ENCODE measurements around the gene OTOP2. TPM values are rescaled to one million over a fixed set of nuclear protein-coding genes. Genes with fewer than 3 reads are reported as not detected.

OTOP2 gene
- total RNA-seq, 2 donors from 2014 or later, result not detected

DNA sequence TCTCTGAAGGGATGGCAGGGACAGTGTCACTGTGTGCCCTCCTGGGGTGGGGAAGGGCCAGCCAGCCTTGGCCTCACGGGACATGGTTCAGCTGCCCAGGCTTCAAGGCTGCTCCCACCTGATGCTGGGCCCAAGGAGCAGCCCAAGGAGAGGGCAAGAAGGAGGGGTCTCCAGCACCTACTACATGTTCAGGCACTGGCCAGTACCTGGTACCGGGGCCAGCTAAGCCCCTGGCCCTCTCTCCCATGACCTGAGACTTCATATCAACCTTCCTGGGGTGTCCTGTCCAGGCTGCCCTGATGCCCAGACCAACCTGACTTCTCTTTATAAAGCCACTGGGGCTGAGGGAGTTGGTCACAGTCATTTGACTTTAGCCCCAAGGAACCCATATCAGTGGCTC, 2.3 kb upstream of the OTOP2 start:
- no peak for ATAC-seq

GRCh38 chr17:74922172-74922571, 1.9 kb upstream of the OTOP2 start:
- intact Hi-C loops (cut with DNase I), result no loop called here

More for the DNA sequence above, 2.3 kb upstream of the OTOP2 start:
- intact Hi-C loops (cut with DNase I), result no loop called here
- no peak for DNase-seq

GRCh38 chr17:74922694-74923537, 1.2 kb upstream of the OTOP2 start, which contains the start of gene USH1G:
Gene USH1G, minus strand, starts transcription at chr17:74923255. Its CDS starts 182 bp downstream, at chr17:74923073.
- ATAC-seq (peak; percentile 4 to 19), DNase-seq (no peak)
- intact Hi-C loops (cut with DNase I), result loop anchor here in 1 of 2 donors (1.0 kb wide), 1 partner anchor 35 kb away; no protein-coding TSS in a partner anchor

More at GRCh38 chr17:74922172-74922571, 1.9 kb upstream of the OTOP2 start:
- DNase-seq, result no peak
- no peak for ATAC-seq

GRCh38 chr17:74923538-74924249, 379 bp upstream of the OTOP2 start:
- ATAC-seq (peak; percentile 41 to 70), DNase-seq (peak; percentile 82)
- intact Hi-C loops (cut with DNase I), result loop anchor here in 1 of 2 donors (1.0 kb wide), 1 partner anchor 35 kb away; no protein-coding TSS in a partner anchor

- no peak for DNase-seq
- ATAC-seq, result no peak
- intact Hi-C loops (cut with DNase I), result no loop called here
Measured at GRCh38 chr17:74925242-74925641, 1.2 kb downstream of the OTOP2 start.

- intact Hi-C loops (cut with DNase I), result no loop called here
- DNase-seq (no peak), ATAC-seq (no peak)
Measured at GRCh38 chr17:74928786-74929185, 4.7 kb downstream of the OTOP2 start.

- intact Hi-C loops (cut with DNase I), result no loop called here
- ATAC-seq, result no peak
- DNase-seq, result no peak
Measured at GRCh38 chr17:74930535-74931036, 6.5 kb downstream of the OTOP2 start.

- ATAC-seq (no peak), DNase-seq (no peak)
- intact Hi-C loops (cut with DNase I), result no loop called here
Measured at GRCh38 chr17:74935048-74935447, 11.0 kb downstream of the OTOP2 start.

DNA sequence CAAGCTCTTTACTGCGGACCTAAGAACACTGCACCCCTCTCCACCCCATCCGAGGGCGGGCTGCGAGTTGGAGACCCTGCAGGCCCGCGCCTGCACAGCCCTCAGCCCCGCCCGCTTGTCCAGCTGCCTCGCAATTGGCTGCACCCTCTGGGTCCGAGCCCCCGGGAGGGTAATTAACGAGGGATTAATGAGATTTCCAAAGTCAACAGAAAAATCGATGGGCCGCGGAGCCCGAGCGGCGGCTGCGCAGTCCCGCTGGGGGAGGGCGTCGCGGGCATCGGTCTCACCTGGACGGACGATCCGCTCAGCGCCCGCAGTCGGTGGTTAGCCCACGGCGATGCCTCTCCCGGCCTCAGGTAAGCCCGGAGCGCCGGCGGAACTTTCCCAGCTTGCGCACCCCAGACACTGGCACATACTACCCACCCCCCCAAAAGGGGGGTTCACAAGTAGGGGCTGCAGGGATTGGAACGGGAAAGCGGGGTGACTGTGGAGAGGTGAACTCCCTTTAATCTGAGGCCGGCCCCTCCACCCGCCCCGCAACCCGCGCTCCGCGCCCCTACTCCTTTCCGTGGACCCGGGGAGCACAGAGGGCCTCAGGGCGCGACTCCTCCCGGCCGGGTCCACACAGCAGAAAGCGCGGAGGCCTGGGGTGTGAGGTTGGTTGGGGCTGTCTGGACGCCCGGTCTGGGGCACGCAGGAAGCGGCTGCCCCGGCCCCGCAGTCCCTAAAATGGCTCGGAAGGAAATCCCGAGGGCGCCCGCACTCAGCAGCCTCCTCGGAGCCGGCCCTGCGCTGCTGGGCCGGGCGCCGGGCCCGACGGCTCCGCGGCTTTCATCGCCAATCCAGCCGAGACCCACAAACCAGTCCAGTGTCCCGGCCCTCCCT, 11.8 kb downstream of the OTOP2 start, which contains the start of gene OTOP3:
OTOP3 (plus strand) TSS at position 314 of the 885 bp plus-strand sequence; CDS start at position 338, 24 bp downstream.
- intact Hi-C loops (cut with DNase I), result no loop called here
- no peak for DNase-seq
- no peak for ATAC-seq

DNA sequence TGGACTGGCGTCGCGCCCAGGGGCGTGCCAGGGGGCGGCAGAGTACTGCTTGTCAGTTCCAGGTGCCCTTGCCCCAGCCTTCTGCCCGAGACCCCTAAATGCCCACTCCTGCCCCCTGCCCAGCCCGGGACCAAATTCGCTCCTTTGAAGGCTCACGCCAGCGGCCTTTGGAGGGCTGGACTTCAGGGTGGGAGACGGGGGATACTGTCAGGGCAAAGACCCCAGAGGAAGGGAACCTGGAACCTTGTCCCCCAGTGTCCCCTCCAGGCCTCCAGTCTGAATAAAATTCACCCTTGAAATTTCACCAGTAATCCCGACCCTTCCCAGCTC, 12.4 kb downstream of the OTOP2 start:
- intact Hi-C loops (cut with DNase I), result no loop called here
- ATAC-seq, result no peak
- no peak for DNase-seq

DNA sequence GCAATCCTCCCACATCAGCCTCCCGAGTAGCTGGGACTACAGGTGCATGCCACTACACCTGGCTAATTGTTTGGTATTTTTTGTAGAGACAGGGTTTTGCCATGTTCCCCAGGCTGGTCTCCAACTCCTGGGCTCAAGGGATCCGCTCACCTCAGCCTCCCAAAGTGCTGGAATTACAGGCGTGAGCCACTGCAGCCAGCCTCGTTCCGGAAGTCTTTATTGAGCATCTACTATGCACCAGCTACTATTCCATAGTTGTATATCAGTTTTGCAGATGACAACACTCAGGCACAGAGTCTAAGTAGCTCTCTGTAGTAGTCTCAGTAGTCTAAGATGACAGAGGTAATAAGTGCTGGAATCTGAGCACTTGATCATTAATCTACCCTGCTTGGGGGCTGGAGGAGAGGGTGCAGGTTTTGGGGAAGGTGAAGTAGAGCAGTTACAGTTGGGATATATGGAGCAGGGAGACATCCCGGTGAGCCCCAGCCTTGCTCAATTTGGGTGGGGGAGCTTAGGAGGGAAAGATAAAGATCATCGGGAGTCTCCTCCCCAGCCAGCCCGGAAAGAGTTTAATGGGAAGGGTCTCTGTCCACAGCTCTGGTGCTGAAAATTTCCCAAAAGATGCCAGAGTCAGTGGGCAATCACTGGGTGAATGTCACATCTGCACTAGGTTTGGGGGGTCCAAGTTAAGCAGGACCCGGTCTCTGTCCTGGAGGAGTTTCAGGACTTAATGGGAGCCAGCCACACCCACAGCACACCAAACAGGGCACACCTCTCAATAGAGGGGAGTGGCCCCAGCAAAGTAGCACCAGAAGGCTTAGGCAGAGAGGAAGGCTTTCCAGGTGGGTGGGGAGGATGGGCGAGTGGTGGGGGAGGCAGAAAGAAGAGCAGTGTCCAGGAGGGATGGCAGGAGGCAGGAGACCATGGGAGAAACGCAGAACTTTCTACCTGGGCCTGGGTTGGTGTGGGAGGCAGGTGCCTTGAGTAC, 13.3 kb downstream of the OTOP2 start:
- DNase-seq (no peak), ATAC-seq (no peak)
- intact Hi-C loops (cut with DNase I), result no loop called here

DNA sequence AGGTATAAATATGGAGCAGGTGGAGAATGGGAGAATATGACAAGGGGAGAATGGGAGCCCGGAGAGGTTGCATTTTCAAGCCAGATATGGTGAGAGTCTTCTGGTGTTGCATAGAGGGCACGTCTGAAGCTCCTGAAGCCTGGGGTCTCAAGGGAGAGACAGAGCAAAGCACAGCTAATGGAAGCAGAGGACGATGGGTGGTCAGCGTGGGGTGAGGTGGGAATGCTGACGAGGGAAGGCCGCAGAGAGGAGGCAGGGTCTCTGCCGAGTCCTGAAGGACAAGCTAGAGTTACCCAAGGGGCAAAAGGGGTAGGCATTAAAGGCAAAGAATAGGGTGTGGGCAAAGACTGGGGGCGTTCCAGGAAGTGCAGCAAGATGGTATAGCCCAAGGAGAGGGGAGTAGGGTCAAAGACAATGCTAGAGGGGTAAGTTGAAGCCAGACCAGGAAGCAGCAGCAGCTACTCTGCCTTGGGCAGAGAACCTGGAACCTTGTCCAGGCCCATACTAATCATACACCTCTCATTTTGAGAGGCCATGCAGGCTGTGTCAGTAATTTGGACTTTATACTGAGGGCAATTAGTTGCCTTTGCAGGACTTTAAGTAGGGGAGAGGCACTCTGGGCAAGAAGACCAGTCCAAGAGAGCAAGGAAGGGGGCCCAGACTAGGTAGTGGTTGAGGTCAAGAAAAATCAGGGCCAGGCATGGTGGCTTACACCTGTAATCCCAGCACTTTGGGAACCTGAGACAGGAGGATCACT, 14.3 kb downstream of the OTOP2 start:
- no peak for DNase-seq
- intact Hi-C loops (cut with DNase I), result no loop called here
- ATAC-seq, result no peak

GRCh38 chr17:74939534-74939933, 15.5 kb downstream of the OTOP2 start:
- intact Hi-C loops (cut with DNase I), result no loop called here
- DNase-seq, result no peak
- ATAC-seq, result no peak

DNA sequence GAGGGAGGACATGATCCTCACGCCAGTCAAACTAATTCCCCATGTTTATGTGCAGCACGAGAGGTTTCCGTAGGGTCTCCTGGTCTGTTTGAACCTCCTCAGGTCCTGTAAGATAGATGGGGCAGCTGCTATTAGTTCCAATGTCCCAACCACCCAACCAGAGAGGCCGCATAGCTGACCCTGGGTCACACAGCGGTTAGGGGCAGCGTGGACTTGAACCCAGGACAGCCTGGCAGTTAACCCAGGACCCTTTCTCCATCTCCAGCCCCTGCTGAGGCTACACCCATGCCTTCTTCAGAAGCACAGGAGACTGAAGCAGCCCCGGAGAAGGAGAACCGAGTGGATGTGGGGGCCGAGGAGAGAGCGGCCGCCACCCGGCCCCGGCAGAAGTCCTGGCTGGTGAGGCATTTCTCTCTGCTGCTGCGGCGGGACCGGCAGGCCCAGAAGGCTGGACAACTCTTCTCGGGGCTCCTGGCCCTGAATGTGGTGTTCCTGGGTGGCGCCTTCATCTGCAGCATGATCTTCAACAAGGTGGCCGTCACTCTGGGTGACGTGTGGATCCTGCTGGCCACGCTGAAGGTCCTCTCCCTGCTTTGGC, 17.2 kb downstream of the OTOP2 start:
- intact Hi-C loops (cut with DNase I), result no loop called here
- DNase-seq (no peak), ATAC-seq (no peak)

GRCh38 chr17:74943808-74944522, 19.9 kb downstream of the OTOP2 start:
- no peak for ATAC-seq
- intact Hi-C loops (cut with DNase I), result no loop called here

DNA sequence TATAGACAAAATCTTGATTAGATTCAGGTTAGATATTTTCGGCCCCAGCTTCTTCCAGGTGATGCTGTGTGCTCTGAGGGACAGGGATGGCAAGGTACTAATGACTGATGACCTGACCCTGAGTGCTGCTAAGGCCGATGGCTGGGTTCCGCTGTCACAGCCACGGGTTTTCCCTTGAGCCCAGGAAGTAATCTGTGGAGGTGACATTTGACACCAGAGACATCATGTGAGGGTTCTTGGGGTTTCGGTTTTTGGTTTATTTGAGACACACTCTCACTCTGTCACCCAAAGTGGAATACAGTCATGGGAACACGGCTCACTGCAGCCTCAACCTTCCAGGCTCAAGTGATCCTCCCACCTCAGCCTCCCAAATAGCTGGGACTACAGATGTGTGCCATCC, 21.5 kb downstream of the OTOP2 start:
- no peak for ATAC-seq
- DNase-seq, result no peak
- intact Hi-C loops (cut with DNase I), result no loop called here

More at GRCh38 chr17:74943808-74944522, 19.9 kb downstream of the OTOP2 start:
- no peak for DNase-seq
